ENCODE data around the gene MLST8.
A peak's percentile ranks its signal among the peaks of the same experiment; 100 is the strongest.

DNA sequence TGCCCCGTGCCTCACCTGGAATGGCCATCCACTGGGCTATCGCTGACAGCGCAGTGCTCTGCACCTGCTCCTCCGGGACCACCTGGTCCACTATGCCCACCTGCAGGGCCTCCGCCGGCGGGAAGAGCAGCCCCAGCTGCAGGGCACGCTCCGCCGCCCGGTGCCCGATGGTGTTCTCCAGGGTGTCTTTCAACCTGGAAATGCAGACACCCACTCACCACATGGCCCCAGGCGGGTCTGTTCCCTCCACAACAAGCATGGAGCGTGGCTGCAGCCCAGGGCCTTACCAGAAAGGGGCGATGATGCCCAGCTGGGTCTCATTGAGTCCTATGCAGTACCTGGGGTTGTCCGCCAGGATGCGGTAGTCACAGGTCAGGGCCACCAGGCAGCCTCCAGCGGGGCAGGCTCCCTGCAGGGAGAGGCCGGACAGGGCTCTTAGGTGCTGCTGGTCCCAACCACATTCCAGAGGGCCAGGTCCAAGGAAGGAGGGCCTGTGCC, 37.8 kb downstream of the MLST8 start:
- TF ChIP-seq, protein P1, sequence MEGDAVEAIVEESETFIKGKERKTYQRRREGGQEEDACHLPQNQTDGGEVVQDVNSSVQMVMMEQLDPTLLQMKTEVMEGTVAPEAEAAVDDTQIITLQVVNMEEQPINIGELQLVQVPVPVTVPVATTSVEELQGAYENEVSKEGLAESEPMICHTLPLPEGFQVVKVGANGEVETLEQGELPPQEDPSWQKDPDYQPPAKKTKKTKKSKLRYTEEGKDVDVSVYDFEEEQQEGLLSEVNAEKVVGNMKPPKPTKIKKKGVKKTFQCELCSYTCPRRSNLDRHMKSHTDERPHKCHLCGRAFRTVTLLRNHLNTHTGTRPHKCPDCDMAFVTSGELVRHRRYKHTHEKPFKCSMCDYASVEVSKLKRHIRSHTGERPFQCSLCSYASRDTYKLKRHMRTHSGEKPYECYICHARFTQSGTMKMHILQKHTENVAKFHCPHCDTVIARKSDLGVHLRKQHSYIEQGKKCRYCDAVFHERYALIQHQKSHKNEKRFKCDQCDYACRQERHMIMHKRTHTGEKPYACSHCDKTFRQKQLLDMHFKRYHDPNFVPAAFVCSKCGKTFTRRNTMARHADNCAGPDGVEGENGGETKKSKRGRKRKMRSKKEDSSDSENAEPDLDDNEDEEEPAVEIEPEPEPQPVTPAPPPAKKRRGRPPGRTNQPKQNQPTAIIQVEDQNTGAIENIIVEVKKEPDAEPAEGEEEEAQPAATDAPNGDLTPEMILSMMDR (IDR thresholded peaks at IDR 0.05; ENCODE audit: low read length) = peak; percentile 24; the same call in 1 of the 2 replicates
- no peak for TF ChIP-seq EZH2 (IDR thresholded peaks at IDR 0.05; ENCODE audit: borderline replicate concordance, low read length)

Data from OCI-LY1 (cell line).